GM21825 (cell line): ENCODE data around the gene LRIG2.
"Not testable (repeated sequence)": the region's sequence is repeated elsewhere in the genome, so short reads cannot be mapped to it uniquely, and the experiment has no call there.

ENCODE experiments used
- ATAC-seq: cut with Tn5 transposase; IDR thresholded peaks from one replicate; pipeline ENCODE4 v1.9.1; 2021; ENCODE audit warnings: mild to moderate bottlenecking, moderate library complexity; ENCODE audit not compliant: unreplicated experiment

Gene LRIG2, protein sequence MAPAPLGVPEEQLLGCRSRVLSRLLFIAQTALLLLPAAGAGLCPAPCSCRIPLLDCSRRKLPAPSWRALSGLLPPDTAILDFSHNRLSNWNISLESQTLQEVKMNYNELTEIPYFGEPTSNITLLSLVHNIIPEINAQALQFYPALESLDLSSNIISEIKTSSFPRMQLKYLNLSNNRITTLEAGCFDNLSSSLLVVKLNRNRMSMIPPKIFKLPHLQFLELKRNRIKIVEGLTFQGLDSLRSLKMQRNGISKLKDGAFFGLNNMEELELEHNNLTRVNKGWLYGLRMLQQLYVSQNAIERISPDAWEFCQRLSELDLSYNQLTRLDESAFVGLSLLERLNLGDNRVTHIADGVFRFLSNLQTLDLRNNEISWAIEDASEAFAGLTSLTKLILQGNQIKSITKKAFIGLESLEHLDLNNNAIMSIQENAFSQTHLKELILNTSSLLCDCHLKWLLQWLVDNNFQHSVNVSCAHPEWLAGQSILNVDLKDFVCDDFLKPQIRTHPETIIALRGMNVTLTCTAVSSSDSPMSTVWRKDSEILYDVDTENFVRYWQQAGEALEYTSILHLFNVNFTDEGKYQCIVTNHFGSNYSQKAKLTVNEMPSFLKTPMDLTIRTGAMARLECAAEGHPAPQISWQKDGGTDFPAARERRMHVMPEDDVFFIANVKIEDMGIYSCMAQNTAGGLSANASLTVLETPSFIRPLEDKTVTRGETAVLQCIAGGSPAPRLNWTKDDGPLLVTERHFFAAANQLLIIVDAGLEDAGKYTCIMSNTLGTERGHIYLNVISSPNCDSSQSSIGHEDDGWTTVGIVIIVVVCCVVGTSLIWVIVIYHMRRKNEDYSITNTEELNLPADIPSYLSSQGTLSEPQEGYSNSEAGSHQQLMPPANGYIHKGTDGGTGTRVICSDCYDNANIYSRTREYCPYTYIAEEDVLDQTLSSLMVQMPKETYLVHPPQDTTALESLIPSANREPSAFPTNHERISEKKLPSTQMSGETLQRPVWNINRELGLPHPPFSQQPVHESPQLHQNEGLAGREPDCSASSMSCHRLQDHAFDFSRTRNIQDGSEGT

DNA sequence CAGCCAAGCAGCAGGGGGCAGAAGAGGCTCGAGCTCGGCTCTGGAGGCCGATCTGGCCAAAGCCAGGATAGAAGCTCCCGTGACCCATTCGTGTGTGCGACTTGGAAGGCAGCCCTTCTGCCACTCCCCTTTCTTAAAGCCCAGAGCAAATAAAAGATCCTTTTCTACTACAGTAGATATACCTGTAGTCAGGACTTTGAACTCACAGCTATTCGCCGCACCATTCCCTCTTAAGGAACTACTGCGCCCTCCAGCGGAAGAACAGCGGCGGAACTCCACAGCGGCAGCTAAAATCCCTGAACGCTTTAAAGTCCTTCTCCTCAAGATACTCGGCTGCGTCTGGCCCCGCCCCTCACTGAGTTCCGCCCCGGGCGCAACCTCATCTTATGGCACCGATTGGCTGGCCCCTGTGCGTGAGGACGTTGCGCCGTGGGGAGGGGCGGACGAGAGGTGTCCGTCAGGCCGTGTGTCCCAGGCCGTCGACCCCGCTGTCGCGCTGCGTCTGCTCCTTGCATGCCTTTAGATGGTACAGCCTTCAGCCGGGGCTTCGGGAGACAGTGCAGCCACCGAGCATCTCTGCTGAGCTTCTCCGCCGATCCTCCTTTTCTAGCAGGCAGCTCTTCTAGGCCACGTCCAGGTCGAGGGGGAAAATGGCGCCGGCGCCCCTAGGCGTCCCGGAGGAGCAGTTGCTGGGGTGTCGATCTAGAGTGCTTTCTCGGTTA is at the start of gene LRIG2:
TSS of gene LRIG2 (plus strand) at position 442 of the 722 bp plus-strand sequence. CDS start at position 651, 209 bp downstream.
- peak; percentile 96 for ATAC-seq

- not testable (repeated sequence) for ATAC-seq
Observed at GRCh38 chr1:113023316-113023715, 49.7 kb upstream of the LRIG2 start.

DNA sequence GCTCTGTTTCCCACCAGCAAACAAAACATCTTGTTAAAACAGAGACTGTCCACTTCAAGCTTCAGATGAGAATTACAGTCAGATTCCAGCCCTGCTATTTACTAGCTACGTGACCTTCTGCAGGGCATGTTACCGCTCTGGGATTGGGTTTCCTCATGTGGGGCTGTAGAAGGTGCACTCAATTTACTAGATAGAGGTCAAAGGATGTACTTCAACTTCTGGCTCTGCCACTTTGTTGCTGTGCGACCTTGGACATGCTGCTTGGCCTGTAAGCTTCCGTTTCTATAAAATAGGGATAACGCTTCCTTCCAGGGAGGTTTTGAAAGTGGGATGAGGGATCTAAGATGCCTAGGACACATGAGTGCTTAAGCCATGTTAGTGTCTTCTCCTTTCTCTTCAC is 46.0 kb upstream of the LRIG2 start:
- no peak for ATAC-seq

DNA sequence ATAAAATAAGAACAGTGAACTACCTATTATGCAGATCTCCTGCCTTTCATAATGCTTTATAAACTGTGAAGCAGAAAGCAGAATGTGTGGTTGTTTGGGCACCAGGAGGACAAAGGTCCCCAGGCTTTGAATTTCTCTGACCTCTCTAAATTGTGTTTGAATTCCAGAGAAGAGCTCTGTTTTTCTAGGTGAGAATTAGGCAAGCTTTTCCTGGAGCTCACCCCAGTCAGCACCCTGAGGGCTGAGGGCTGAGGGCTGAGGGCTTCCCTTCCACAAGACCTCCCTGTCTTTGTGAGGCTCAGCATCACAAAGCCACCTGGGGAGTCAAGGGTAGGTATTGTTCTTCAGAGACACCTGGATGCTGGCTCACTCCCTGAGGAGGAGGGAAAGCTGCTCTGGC is 45.5 kb upstream of the LRIG2 start:
- no peak for ATAC-seq

DNA sequence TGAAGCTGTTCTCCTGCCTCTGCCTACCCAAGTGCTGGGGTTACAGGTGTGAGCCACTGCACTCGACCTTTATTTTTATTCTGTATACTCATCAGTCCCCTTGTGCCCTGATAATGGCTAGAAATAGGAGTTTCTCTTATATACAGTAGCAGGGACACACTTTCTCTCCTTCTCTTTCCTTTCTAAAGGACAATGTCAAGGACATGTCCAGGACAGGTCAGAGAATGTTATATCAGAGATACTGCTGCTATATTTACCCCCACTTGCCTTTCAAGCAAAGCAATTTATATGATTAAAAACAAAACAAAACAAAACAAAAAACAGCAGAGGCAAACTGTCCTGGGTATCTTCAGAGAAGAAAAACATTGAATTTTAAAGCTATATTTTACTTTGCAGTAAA is 43.2 kb upstream of the LRIG2 start:
- no peak for ATAC-seq

DNA sequence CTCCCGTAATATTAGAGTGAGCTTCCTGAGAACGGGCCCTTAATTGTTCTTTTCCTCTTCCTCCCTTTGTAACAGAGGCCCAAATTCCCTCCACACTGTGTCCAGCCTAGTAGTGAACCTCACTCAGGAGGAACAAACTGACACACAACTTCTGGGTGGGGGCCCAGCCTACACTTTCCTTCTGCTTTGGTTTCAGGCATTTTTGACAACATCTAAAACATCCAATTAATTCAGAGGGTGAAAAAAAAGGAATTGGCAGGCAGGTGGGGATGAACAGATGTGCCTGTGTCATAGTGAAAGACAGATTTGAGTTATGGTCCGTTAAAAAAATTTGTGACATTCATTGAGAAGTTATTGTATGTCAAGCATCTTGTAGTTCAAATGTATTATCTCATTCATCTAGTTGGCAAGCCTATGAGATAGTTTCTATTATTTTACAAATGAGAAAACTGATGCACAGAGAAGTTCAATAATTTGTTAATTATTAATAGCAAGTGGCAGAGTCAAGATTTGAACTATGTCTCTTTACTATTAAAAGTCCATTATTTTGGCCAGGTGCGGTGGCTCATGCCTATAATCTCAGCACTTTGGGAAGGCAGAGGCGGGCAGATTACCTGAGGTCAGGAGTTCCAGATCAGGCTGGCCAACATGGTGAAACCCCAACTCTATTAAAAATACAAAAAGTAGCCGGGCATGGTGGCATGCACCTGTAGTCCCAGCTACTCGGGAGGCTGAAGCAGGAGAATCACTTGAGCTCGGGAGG is 41.6 kb upstream of the LRIG2 start:
- ATAC-seq, result peak; percentile 69

GRCh38 chr1:113035086-113035485 is 37.9 kb upstream of the LRIG2 start:
- no peak for ATAC-seq

DNA sequence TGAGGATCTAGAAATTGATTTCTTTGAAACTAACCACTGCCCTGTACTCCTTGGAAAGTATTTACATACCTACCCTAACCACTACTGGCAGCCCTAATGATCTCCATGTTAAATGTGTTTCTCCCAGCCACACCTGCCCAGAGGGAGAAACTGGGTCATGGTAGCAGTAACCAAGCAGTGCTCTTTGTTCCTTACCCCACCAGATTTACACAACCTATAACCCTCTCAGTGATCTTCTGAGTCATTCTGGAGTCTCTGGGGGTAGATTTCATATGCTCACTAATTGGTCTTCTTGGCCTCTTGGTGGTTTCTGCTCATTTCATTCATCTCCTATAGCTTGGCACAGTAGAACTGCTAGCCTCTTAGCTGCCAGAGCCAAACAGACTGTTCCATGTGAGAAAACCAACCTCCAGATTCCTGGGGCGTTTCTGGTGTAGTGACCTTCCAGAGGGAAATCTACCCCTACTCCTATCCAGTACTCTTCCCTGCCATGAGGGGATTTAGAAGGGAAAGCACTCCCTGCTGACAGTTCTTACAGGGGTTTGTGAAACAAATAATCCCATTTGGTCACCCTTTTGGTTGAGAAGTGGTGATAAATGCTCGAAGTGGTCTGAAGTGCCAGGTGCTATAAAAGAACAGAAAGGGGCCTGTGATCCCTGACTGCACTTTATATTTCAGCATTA is 36.2 kb upstream of the LRIG2 start:
- ATAC-seq, result no peak

- ATAC-seq, result no peak
Observed at GRCh38 chr1:113040041-113040440, 33.0 kb upstream of the LRIG2 start.

DNA sequence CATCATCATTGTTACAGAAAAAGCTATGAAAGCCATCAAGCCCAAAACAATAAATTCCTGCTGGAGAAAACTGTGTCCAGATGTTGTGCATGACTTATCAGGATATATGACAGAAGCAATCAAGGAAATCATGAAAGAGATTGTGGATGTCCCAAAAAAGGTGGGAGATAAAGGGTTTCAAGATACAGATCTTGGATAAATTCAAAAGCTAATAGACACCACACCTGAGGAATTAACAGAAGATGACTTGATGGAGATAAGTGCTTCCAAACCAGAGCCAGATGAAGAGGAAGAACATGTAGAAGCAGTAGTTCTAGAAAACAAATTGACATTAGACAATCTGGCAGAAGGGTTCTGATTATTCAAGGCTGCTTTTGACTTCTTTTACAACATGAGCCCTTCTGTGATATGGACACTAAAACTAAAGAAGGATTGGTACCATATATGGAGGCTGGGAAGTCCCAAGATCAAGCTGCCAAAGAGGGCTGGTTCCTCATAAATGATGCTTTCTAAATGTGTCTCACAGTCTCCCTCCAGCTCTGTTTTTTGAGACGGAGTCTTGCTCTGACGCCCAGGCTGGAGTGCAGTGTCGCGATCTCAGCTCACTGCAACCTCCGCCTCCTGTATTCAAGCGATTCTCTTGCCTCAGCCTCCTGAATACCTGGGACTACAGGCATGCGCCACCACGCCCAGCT is 32.1 kb upstream of the LRIG2 start:
- ATAC-seq, result no peak

- ATAC-seq, result no peak
Observed at GRCh38 chr1:113041569-113042284, 31.3 kb upstream of the LRIG2 start.

GRCh38 chr1:113042285-113043143 is 30.5 kb upstream of the LRIG2 start:
- peak; percentile 82 for ATAC-seq

DNA sequence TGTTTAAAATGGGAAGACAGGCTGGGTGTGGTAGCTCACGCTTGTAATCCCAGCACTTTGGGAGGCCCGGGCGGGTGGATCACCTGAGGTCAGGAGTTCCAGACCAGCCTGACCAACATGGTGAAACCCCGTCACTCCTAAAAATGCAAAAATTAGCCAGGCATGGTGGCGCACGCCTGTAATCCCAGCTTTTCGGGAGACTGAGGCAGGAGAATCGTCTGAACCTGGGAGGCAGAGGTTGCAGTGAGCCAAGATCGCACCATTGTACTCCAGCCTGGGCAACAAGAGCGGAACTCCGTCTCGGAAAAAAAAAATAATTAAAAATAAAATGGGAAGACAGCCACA is 29.9 kb upstream of the LRIG2 start:
- not testable (repeated sequence) for ATAC-seq

GRCh38 chr1:113046569-113046968 is 26.4 kb upstream of the LRIG2 start:
- ATAC-seq, result no peak

DNA sequence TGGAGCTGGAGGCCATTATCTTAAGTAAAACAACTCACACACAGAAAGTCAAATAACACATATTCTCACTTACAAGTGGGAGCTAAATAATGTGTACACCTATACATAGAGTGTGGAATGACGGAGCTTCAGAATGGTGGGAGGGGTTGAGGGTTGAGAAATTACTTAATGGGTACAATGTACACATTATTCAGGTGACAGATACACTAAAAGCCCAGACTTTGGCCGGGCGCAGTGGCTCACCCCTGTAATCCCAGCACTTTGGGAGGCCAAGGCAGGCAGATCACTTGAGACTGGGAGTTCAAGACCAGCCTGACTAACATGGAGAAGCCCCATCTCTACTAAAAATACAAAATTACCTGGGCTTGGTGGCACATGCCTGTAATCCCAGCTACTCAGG is 24.9 kb upstream of the LRIG2 start:
- no peak for ATAC-seq

DNA sequence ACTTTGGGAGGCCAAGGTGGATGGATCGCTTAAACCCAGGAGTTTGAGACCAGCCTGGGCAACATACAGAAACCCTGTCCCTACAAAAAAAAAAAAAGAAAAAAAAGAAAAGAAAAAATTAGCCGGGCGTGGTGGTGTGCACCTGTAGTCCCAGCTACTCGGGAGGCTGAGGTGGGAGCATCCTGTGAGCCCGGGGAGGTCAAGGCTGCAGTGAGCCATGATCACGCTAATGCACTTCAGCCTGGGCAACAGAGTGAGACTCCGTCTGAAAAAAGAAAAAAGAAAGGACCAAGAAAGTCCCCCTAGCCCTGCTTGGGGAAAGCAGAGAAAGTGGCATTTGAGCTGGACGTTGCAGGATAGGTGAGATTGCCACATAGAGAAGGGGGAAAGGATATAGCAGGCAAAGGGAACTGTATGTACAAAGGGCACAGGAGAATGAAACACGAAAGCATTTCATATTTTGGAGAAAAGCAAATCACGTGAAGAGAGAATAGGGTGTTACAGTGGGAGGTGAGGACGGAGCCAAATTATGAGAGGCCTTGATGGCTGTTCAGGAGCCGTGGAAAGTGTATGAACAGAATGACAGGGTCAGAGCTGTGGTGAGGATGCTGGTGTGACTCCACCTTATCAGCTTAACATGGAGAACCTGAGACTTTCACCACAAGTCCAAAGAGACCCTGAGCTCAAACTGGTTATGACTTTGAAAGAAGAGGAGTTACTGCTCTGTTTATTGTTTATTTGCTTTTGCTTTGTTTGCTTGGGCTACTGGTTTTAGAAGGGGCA is 19.5 kb upstream of the LRIG2 start:
- ATAC-seq, result no peak

- ATAC-seq, result no peak
Observed at GRCh38 chr1:113055570-113055969, 17.4 kb upstream of the LRIG2 start.
